HS-27A (cell line): Measurements from ENCODE around the gene CLINT1.
"Not testable (repeated sequence)": the region's sequence is repeated elsewhere in the genome, so short reads cannot be mapped to it uniquely, and the experiment has no call there.

Experiments used
- DNase-seq: peaks from one replicate; pipeline ENCODE4 v3.0.0-alpha.2; 2012; ENCODE audit warnings: low read depth, missing footprints

The CLINT1 gene

GRCh38 chr5:157862183-157862851 lies 3.4 kb upstream of the CLINT1 start:
- DNase-seq = no peak

- no peak for DNase-seq
Observed at GRCh38 chr5:157860898-157861890, 2.2 kb upstream of the CLINT1 start.

- DNase-seq = no peak
Observed at GRCh38 chr5:157859227-157859575, 256 bp upstream of the CLINT1 start.

- no peak for DNase-seq
Observed at GRCh38 chr5:157857816-157858526, 974 bp downstream of the CLINT1 start.

GRCh38 chr5:157855404-157855994 lies 3.4 kb downstream of the CLINT1 start:
- no peak for DNase-seq

- not testable (repeated sequence) for DNase-seq
Observed at GRCh38 chr5:157853365-157853764, 5.6 kb downstream of the CLINT1 start.

GRCh38 chr5:157845914-157846598 lies 12.9 kb downstream of the CLINT1 start:
- no peak for DNase-seq

- no peak for DNase-seq
Observed at GRCh38 chr5:157842787-157843186, 16.2 kb downstream of the CLINT1 start.

GRCh38 chr5:157842185-157842584 lies 16.8 kb downstream of the CLINT1 start:
- no peak for DNase-seq

DNA sequence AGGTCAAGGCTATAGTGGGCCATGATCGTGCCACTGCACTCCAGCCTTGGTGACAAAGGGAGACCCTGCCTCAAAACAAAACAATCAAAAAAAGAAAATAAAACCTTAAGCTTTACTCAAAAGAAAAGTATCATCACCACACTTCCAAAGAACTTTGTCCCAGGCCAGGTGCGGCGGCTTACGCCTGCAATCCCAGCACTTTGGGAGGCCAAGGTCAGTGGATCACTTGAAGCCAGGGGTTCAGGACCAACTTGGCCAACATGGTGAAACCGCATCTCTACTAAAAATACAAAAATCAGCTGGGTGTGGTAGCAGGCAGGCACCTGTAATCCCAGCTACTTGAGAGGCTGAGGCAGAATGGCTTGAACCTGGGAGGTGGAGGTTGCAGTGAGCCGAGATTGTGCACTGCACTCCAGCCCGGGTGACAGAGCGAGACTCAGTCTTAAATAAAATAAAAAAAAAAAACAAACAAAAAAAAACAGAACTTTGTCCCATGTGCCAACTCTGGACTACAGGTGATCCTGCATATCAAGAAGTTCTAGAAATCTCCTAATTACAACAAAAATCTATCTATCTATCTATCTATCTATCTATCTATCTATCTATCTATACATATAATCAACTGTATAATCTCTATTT lies 19.7 kb downstream of the CLINT1 start:
- no peak for DNase-seq

- no peak for DNase-seq
Observed at GRCh38 chr5:157836121-157836753, 22.7 kb downstream of the CLINT1 start.

GRCh38 chr5:157835041-157835440 lies 23.9 kb downstream of the CLINT1 start:
- no peak for DNase-seq

- no peak for DNase-seq
Observed at GRCh38 chr5:157828944-157829639, 29.9 kb downstream of the CLINT1 start.

DNA sequence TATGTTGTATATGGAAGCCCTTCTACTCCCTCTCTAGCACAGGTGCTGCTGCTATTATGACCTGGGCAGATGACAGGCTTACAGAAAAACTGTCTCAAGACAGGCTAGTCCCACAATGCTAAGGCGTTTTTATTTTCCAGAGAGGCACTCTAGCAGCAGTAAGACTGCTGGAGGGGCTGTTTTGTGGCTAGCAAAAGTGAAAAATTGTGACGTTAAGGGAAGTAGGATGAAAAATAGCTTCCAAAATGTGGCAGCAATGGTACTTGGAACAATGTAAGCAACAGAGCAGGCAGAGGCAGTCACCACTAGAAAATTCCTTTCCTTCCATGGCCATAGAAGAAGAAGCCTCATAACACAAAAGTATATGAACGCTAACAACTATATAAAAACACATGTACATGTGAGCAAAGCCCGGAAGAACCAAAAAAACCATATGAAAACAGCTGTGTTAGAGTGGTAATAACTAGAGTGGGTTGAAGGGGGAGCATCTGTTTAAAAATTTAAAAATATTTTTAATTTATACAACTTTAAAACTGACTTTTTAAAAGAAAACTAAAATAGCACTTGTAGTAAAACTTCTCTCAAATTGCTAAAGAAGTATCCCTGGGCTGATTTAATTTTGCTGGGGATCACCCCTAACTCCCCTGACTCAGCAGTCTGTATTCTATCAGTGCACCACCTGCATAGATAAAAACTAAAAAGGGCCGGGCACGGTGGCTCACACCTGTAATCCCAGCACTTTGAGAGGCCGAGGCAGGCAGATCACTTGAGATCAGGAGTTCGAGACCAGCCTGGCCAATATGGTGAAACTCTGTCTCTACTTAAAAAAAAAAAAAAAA lies 30.6 kb downstream of the CLINT1 start:
- DNase-seq = no peak

GRCh38 chr5:157827423-157827822 lies 31.5 kb downstream of the CLINT1 start:
- no peak for DNase-seq

DNA sequence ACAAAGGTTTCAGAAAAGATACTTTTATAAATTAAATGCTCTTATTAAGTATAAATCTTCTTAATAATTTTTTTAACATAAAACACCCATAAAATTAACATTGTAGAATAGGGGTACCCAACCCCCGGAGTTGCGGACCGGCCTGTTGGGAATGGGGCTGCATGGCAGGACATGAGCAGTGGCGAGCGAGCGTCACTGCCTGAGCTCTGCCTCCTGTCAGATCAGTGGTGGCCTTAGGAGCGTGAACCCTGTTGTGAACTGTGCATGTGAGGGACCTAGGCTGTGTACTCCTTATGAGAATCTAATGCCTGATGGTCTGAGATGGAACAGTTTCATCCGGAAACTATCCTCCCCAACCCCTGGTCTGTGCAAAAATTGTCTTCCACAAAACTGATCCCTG lies 35.3 kb downstream of the CLINT1 start:
- DNase-seq = no peak

- no peak for DNase-seq
Observed at GRCh38 chr5:157821822-157822622, 36.9 kb downstream of the CLINT1 start.

GRCh38 chr5:157821405-157821804 lies 37.5 kb downstream of the CLINT1 start:
- no peak for DNase-seq
